K562 (cell line): ENCODE measurements around the gene SH2D7. TPM values are rescaled to one million over a fixed set of nuclear protein-coding genes. Genes with fewer than 3 reads are reported as not detected.
A peak's percentile ranks its signal among the peaks of the same experiment; 100 is the strongest.

Source experiments
- ATAC-seq: fragments of 200-7000 bp; cut with Tn5 transposase; 3 replicates; pipeline ENCODE4 v1.9.1; 2020; ENCODE audit warnings: moderate library complexity
- BruUV-seq: library from RNA; stranded (reverse); fragments of 400-500 nt; replicated peaks from 2 replicates; lab custom pipeline; 2021; lab: Mats Ljungman, UMichigan
- CTCF ChIA-PET: fragments of 300-600 bp; formaldehyde crosslinking; extraction: SDS; loops from one replicate; lab custom pipeline; 2021; ENCODE audit warnings: low intra/inter-chr PET ratio; lab: Yijun Ruan, JAX
- POLR2A ChIA-PET: fragments of 300-600, 350-650 bp; sonication (Branson Sonifier 250); formaldehyde crosslinking; extraction: SDS; loops from one replicate; lab custom pipeline; 2021; ENCODE audit warnings: antibody characterized with exemption, inconsistent platforms; lab: Yijun Ruan, JAX
- DNase-seq, 4 experiments: peaks; one replicate each; pipeline versions ENCODE4 v3.0.0 to v3.0.0-alpha.2; 2011 to 2018; ENCODE audit warnings: low spot score in 3 of 4, mixed read lengths in 3 of 4; ENCODE audit errors: extremely low read depth in 1 of 4
- FAIRE-seq: peaks from 2 replicates; lab custom pipeline; 2011; peaks lifted over from hg19 to GRCh38; lab: Jason Lieb, UNC
- H2AFZ ChIP-seq: 2 replicates; pipeline ENCODE4 v1.6.0; 2011; ENCODE audit warnings: low read depth, low read length, control low read depth, inconsistent platforms
- H3K27ac ChIP-seq: fragments of 200-600 bp; 3 replicates; pipeline ENCODE4 v1.8.0; 2011; ENCODE audit warnings: low read depth, mild to moderate bottlenecking, control low read depth, inconsistent platforms, low read length, moderate library complexity, mixed read lengths; ENCODE audit errors: extremely low read depth
- H3K27me3 ChIP-seq, 2 experiments: fragments of 300-600 bp in 1 of 2; 2 replicates in 1 of 2; 3 replicates in 1 of 2; pipeline versions ENCODE4 v1.6.0 to v1.8.0; 2011; ENCODE audit warnings: inconsistent platforms in 2 of 2, low read length in 2 of 2, mild to moderate bottlenecking in 1 of 2, mixed read lengths in 1 of 2, moderate library complexity in 1 of 2; ENCODE audit not compliant: control insufficient read depth in 2 of 2, insufficient read depth in 2 of 2
- H3K36me3 ChIP-seq: fragments of 300-600 bp; 3 replicates; pipeline ENCODE4 v1.8.0; 2011; ENCODE audit warnings: mild to moderate bottlenecking, low read length, inconsistent platforms; ENCODE audit not compliant: control insufficient read depth, insufficient read depth
- H3K4me1 ChIP-seq, 2 experiments: fragments of 200-600 bp in 1 of 2; replicated peaks in 1 of 2; 2 replicates in 1 of 2; 3 replicates in 1 of 2; pipeline versions ENCODE4 v1.5.1 to v1.8.0; 2011; ENCODE audit warnings: inconsistent platforms in 2 of 2, low read length in 2 of 2, mild to moderate bottlenecking in 1 of 2, mixed read lengths in 1 of 2, moderate library complexity in 1 of 2; ENCODE audit not compliant: control insufficient read depth in 2 of 2, insufficient read depth in 2 of 2
- H3K4me2 ChIP-seq: 2 replicates; pipeline ENCODE4 v1.6.1; 2011; ENCODE audit warnings: low read length, control low read depth, inconsistent platforms, mixed read lengths; ENCODE audit not compliant: insufficient read depth
- H3K4me3 ChIP-seq: fragments of 200-600 bp; sonication (generic), shearing (Covaris generic); 2 replicates; pipeline ENCODE4 v1.5.1; 2016; ENCODE audit warnings: control low read depth, inconsistent platforms
- H3K79me2 ChIP-seq: fragments of 200-600 bp; 3 replicates; pipeline ENCODE4 v1.8.0; 2011; ENCODE audit warnings: low read length, inconsistent platforms; ENCODE audit not compliant: control insufficient read depth, insufficient read depth
- H3K9ac ChIP-seq, 2 experiments: 2 replicates each; pipeline versions ENCODE4 v1.6.0 to v1.6.1; 2011; ENCODE audit warnings: low read depth in 2 of 2, low read length in 2 of 2, control low read depth in 1 of 2, inconsistent platforms in 1 of 2, mild to moderate bottlenecking in 1 of 2, mixed read lengths in 1 of 2; ENCODE audit not compliant: insufficient read depth in 1 of 2
- H3K9me1 ChIP-seq: one replicate; pipeline ENCODE4 v1.6.0; 2011; ENCODE audit warnings: inconsistent platforms, mild to moderate bottlenecking, low read length, moderate library complexity; ENCODE audit not compliant: control insufficient read depth, insufficient read depth
- H3K9me3 ChIP-seq: replicated peaks from 2 replicates; pipeline ENCODE4 v1.5.1; 2011; ENCODE audit warnings: low read depth, low read length, inconsistent platforms; ENCODE audit not compliant: control insufficient read depth, insufficient read depth
- H4K20me1 ChIP-seq: replicated peaks from 2 replicates; pipeline ENCODE4 v1.6.1; 2011; ENCODE audit warnings: low read length, inconsistent platforms, mixed read lengths; ENCODE audit not compliant: control insufficient read depth, insufficient read depth
- FOS ChIP-seq: IDR thresholded peaks from 3 replicates; pipeline ENCODE4 v1.6.1; 2011; ENCODE audit not compliant: insufficient read length; ENCODE audit errors: extremely low read depth
- RHOXF2B ChIP-seq: fragments of 250-450 bp; sonication (Bioruptor Pico); conservative IDR thresholded peaks from 2 replicates; pipeline ENCODE4 v1.5.1; 2021
- SP2 ChIP-seq: IDR thresholded peaks from 2 replicates; pipeline ENCODE4 v1.6.1; 2011; ENCODE audit warnings: mild to moderate bottlenecking, low read depth, low read length, moderate library complexity; ENCODE audit not compliant: poor library complexity, severe bottlenecking; ENCODE audit errors: extremely low read depth
- ZNF347 ChIP-seq: fragments of 450-650 bp; formaldehyde crosslinking; IDR thresholded peaks from 2 replicates; pipeline ENCODE4 v1.4.0; 2020; ENCODE audit warnings: low read depth, mild to moderate bottlenecking, moderate library complexity
- ZNF431 ChIP-seq: sonication (generic); formaldehyde crosslinking; IDR thresholded peaks from 2 replicates; pipeline ENCODE4 v1.8.0; 2022; ENCODE audit warnings: mild to moderate bottlenecking, missing genetic modification reagents
- WGBS: fragments of 100-300 bp; shearing (Covaris generic); methylation state at CpG from one replicate; pipeline ENCODE4 v1.1.6; 2016; ENCODE audit warnings: low coverage, mixed read lengths; ENCODE audit not compliant: insufficient coverage; ENCODE audit errors: missing lambda C conversion rate; 5-methylcytosine and 5-hydroxymethylcytosine counted together
- in situ Hi-C: fragments of 300-500 bp; cut with MboI; formaldehyde crosslinking; loops from 4 replicates; pipeline ENCODE4 v1.15.0; 2018; ENCODE audit warnings: inconsistent platforms, mixed read lengths
- intact Hi-C: fragments of 100-400 bp; cut with micrococcal nuclease; formaldehyde crosslinking; loops from 2 replicates; pipeline ENCODE4 v1.14.2; 2022
- polyA plus RNA-seq, 8 experiments: library from polyadenylated mRNA; depleted of rRNA in 4 of 8; stranded (reverse) in 5 of 8; unstranded in 3 of 8; fragments of >200 nt; fragmentation: Nextera tagmentation in 2 of 8; fragmentation: Illumina TruSeq in 1 of 8; extraction: Ambion mirVana in 2 of 8; extraction: Trizol in 1 of 8; gene quantifications; 2 replicates each; pipeline versions ENCODE4 v1.2.1 to v1.2.3, GENCODE V29; 2011 to 2014; ENCODE audit warnings: inconsistent platforms in 1 of 8, missing spikeins in 1 of 8
- total RNA-seq, 7 experiments: library from RNA; depleted of rRNA in 6 of 7; stranded (reverse); fragments of >200 nt in 6 of 7; fragmentation: Illumina TruSeq in 2 of 7; extraction: Trizol in 2 of 7; gene quantifications; 2 replicates each; pipeline versions ENCODE4 v1.2.1 to v1.2.3, GENCODE V29; 2011 to 2021; ENCODE audit warnings: low replicate concordance in 1 of 7
- TF ChIP-seq, protein P1 (sequence below): fragments of 250-450 bp; sonication (Bioruptor Pico); IDR thresholded peaks from 2 replicates; pipeline ENCODE4 v1.5.0; 2020; ENCODE audit warnings: mild to moderate bottlenecking
- TF ChIP-seq, protein P2 (sequence below): fragments of 450-650 bp; formaldehyde crosslinking; IDR thresholded peaks from 2 replicates; pipeline ENCODE4 v1.4.0; 2020; ENCODE audit warnings: mild to moderate bottlenecking, moderate library complexity

SH2D7 gene
- total and polyA plus RNA-seq, 9 of the 15 experiments (the other 6 are each of a cell fraction or from before 2014, with no cell fraction given): not detected

DNA sequence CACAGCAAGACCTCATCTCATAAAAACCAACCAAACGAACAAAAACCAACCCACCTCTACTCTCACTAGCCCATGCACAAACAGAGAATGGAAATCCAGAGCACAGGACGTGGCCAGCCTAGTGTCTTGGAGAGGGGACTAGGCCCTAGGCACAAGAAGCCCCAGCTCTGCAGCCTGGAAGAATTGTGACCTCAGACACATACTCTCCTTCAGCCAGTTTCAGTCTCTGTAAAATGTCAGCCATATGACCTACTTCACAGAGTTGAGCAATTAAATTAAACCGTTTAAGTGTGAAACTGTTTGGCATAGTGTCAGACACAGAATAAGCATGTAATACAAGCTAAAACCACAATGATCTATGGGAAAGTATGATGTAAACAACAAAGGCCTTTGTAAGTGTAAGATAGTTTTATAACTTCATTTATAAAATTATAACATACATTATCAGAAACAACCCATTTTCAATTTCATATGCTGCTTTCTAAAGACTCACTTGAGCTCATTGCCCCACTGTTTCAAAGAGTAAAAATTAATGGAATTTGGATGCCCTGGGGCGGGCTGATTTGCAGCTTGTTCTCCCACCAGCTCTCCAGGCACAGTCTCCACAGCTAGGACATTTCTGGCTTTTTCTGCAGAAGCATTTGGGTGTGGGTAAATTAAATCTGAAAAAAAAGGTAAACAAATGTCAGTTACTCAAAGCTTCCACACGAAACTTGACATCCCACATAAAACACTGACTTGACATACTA is 47.8 kb upstream of the SH2D7 start:
- ATAC-seq (no peak), FAIRE-seq (peak; percentile 26), DNase-seq (no peak)
- CTCF ChIA-PET: no interaction called here
- no TSS peak for BruUV-seq
- Histone ChIP-seq H3K79me2 (no peaks in the 10 kb centered on the region), H3K4me3 (no peak overlapping the region), H3K27ac (no peak overlapping the region), H3K9ac (no peak overlapping the region), H3K27me3 (no peaks in the 10 kb centered on the region), H3K9me1 (no peaks in the 10 kb centered on the region), H3K4me1 (no peaks in the 10 kb centered on the region), H4K20me1 (peaks cover 1% of the 10 kb centered on the region; the same call in 1 of the 2 replicates), H3K9me3 (no peaks in the 10 kb centered on the region), H3K4me2 (no peak overlapping the region), H2AFZ (no peak overlapping the region), H3K36me3 (peaks cover 4% of the 10 kb centered on the region; the same call in 1 of the 3 replicates)
- POLR2A ChIA-PET: interaction anchor here (1.9 kb wide), 1 partner anchor 10 kb away, joined by 5 read pairs; no protein-coding TSS in a partner anchor
- 35% methylated on average over 5 of the region's 5 CpGs for WGBS
- TF ChIP-seq, protein P1, sequence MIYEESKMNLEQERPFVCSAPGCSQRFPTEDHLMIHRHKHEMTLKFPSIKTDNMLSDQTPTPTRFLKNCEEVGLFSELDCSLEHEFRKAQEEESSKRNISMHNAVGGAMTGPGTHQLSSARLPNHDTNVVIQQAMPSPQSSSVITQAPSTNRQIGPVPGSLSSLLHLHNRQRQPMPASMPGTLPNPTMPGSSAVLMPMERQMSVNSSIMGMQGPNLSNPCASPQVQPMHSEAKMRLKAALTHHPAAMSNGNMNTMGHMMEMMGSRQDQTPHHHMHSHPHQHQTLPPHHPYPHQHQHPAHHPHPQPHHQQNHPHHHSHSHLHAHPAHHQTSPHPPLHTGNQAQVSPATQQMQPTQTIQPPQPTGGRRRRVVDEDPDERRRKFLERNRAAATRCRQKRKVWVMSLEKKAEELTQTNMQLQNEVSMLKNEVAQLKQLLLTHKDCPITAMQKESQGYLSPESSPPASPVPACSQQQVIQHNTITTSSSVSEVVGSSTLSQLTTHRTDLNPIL (CRISPR knock-in tag): no peak
- TF ChIP-seq, protein P2, sequence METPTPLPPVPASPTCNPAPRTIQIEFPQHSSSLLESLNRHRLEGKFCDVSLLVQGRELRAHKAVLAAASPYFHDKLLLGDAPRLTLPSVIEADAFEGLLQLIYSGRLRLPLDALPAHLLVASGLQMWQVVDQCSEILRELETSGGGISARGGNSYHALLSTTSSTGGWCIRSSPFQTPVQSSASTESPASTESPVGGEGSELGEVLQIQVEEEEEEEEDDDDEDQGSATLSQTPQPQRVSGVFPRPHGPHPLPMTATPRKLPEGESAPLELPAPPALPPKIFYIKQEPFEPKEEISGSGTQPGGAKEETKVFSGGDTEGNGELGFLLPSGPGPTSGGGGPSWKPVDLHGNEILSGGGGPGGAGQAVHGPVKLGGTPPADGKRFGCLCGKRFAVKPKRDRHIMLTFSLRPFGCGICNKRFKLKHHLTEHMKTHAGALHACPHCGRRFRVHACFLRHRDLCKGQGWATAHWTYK (CRISPR knock-in tag): no peak
- TF ChIP-seq FOS (no peak), ZNF431 (CRISPR knock-in tag) (no peak), ZNF347 (no peak), RHOXF2B (CRISPR knock-in tag) (no peak), SP2 (no peak)
- intact Hi-C loops (no loop called here), in situ Hi-C loops (no loop called here)
